DMS 273 treated with DMSO at 0.1 percent for 48 hours (cell line): ENCODE results near the gene PRSS27.
"Not testable (repeated sequence)": the region's sequence is repeated elsewhere in the genome, so short reads cannot be mapped to it uniquely, and the experiment has no call there.

Experiments
- DNase-seq: peaks from one replicate; lab custom pipeline; 2025; lab: John Stamatoyannopoulos, UW

Gene PRSS27

DNA sequence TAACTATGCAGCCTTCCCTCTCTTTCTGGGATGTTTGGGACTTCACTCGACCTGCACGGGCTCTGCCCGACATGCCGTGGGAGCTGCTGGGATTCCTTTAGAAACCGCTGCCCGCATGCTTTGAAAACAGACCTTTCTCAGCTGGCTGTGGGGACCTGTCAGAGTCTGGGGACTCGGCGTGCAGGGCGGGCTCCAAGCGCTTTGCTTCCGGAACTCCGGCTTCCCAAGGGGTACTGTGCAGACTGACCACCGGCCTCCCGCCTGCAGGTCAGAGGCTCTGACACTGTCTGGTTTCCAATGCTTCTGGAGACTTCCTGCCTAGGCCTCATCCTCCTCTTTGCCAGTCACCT is 11.8 kb downstream of the PRSS27 start:
- DNase-seq = no peak

DNA sequence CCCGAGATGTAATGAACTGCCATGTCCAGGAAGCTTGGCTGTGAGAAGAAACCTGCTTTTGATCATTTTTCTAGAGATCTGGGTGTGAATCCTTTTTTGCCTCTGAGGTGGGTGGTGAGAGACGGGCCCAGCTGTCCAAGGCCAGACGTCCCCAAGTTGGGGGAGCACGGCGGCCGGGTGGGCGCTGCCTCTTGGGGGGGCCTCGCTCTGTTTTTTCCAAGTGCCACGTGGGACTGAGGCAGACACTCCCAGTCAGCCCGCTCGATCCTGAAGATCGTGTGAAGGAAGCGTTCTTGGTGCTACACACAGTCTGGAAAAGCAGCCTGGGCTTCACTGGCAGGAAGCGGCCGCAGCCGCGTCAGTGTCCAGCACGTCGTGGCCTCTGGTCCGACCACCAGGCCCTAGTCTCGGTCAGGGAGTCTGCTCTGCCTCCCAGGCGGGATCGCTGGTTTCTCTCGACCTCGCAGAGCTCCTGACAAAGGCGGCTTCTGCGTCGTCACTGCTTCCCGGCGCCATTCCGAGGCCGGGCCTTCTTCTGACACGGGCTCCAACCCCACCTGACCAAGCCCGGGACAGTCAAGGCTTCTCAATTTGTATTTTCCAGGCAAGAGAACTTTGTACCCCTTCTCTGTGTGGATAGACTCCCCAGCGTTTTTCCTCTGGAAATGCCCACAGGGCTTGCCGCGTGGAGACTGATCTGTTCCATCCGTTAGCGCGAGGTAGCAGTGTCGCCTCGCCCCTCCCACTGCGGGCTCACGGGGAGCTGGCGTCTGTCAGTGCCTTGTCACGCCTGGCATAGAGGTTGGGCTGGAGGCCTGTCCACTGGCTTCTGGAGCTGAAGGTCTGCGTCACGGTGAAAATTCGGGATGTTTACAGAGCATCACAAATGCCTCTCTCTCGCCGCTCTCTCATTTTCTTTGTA is 12.4 kb downstream of the PRSS27 start:
- no peak for DNase-seq

DNA sequence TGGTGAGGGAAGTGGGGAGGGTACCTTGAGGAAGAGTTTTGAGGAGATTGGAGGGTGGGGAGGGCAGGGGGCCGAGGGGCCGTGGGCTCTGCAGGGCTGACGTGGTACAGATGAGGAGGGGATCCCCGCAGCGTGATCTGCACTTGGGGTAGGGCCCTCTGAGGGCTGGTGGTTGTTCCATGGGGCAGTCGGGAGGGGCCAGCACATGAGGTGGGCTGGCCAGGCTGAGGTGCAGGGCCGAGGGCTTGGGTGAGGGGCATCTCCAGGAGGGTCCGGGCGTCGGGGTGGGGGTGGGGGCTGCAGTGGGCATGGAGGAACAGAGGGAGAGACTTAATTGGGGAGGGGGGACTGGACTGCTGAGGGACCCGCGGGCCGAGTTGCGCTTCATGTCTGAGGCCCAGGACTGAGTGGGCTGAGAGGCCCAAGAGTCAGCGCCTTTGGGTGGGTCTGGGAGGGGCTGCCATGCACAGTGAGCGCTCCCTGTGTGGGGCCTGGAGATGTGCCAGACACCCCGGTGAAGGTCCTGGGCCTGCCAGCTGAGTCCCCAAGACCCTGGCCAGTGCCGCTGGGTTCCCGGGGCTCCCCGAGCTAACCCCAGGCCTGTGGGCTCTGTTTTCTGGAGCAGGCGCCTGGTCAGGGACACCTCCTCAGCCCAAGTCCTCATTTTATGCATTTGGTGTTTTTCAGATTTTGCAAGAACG is 13.3 kb downstream of the PRSS27 start:
- no peak for DNase-seq

DNA sequence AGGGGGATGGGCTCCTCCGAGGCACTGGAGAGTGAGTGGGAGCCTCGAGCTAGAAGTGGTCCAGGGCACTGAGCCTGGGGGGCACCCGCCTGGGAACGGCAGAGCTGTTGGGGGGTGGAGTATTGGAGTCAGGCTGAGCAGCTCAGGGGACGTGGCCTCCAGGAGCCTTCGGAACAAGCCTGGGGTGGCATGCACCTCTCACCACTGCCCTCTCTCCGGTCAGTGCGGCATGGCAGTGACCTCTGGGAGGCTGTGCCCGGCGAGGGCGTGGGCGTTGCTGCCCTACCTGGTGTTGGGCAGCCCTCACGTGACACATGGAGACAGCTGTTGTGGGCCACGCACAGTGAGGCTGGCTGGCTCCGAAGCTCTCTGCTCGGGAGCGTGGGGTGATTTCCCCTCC is 13.9 kb downstream of the PRSS27 start:
- no peak for DNase-seq

DNA sequence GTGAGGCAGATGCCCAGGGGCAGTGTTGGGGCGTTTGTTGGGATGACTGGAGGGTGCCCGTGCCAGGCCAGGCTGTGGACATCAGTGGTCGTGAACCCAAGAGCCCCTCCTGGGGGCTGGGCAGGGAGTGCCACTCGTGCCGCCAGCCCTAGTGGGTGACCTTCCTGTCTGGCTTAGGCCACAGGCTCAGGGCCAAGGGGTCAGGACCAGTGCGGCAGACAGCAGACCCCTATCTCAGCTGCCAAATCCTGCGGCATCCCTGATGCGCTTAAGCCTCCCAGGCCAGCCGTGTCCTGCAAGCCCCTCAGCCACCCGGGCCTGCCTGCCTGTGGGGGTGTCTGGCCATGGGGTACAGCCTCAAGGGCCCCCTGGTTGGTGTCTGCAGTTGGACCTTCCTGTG is 14.7 kb downstream of the PRSS27 start:
- DNase-seq = no peak

DNA sequence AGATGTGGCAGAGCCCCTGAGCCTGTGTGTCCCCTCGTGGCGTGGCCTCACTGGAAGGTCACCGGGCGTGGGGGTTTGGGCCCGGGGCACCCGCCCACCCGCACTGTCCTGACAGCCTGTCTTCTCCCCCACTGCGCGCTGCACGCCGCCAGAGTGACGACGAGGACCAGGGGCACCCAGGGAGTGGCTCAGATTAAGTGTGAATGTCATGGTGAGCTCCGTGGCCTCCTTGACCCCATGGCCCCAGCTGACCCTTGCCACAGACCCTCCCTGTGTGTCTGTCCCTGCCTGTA is 15.1 kb downstream of the PRSS27 start:
- no peak for DNase-seq

DNA sequence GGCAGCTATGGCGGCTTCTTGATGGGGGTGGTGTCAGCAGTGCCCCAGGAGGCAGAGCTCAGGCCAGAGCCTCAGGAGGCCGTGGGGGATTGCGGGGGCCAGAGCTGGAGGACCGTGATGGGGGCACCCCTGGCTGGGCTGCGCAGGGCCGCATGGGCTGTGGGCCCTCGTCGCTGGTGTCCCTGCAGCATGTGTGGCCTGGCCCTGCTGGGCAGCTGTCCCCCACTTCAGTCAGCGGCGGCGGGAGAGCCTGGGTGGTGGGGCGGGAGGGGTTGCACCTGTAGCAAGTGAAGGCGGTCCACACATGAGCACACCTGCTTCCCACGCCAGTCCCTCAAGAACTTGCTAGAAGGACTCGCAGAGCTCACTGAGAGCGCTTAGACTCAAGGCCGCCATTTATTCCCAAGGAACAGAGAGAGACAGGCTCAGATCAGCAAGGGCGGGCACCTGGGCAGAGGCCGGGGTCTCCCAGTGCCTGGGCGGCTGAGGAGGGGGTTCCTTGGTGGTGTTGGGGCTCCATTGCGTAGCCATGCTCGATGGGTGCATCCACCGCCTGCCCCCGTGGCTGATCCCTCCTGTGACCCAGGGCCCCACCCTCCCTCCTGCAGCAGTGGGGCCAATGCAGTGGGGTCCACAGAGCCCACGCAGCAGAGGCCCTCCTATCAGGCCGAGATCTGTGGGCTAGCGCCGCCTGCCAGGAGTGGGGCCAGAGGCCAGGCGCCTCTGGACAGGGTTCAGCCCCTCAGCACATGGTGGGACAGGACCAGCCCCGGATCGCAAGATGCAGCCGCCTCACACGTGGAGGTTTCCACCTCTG is 15.7 kb downstream of the PRSS27 start:
- no peak for DNase-seq

DNA sequence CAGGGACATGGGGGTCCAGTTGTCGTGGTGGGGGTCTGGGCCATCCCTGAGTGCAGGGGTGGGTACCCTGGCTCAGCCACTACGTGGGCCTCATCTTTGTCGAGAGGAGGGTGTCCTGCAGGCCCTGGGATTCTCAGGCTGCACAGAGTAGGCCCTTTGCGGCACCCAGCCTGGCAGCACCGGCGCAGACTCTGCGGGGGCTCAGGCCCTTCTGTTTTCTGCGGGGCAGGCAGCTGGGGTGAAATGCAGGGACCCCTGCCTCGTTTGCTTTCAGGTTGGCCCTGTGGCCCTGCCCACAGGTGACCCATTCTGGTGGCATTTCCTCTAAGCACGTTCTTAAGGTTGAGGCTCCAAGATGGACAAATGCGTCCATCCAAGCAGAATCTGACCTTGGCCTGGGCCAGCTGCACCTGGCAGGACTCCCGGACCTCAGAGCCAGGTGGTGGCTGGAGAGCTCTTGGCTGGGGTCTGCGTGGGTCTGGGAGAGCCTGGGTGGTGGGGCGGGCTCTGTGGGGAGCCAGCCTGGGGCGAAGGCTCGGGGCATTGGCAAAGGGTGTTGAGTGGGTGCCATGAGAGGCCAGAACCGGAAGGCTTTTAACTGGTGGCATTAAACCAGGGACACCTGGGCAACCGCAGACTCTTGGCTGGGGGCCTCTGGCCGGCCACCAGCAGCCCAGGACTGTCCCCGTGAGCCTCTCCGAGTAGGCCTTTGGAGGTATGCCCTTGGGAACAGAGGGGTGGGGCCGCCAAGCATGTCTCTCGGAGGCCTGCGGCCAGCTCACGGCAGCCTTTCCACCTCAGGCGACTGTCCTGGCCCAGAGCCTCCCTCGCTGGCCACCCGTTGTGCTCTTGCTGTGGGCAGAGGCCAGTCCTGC is 16.9 kb downstream of the PRSS27 start:
- DNase-seq = no peak

DNA sequence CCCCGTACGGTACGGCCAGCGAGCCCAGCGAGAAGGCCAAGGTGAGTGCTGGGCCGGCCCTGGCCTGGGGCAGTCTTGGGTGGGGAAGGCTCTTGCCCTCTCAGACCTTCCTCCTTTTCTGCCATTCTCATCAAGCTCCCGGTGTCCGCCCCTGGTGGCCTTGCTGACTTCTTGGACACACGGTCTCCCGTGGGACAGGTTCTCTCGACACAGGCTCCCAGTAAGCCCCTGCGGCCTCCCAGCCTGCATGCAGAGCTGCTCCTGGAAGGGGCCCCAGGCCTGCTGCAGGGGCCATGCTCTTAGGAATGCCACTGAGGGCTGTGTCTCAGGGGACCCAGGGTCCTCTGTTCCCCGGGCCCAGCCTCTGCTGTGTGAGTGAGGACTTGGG is 17.6 kb downstream of the PRSS27 start:
- DNase-seq = no peak

DNA sequence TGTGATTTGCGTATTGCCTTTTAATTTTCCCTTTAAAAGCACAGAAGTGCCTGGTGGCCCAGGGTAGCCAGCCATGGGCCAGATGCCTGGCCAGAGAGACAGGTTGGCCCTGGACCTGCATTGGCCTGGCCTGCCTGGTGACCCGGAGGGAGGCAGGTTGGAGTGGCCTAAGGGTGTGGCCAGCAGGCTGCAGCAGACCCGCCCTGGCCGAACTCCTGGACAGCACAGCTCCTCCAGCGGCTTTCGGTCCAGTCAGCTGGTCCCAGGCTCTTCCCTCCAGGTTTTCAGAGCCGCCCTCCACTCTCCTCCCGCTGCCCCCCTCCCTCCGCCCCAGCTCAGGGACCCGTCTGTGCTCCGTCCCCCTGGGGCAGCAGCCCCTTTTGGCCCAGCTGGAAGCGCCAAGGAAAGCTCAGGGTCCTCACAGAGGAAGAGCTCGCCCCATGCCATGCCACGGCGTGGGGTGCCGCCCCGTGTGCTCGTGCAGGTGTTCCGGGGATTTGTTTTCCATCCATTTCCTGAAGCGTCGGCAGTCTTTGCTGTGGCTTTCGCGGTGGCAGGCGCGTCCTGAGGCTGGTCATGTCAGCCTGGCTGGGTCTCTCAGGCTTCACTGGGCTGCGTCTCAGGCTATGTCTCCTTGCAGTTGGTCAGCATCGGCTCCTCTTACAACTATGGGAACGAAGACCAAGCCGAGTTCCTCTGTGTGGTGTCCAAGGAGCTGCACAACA is 18.1 kb downstream of the PRSS27 start:
- no peak for DNase-seq

DNA sequence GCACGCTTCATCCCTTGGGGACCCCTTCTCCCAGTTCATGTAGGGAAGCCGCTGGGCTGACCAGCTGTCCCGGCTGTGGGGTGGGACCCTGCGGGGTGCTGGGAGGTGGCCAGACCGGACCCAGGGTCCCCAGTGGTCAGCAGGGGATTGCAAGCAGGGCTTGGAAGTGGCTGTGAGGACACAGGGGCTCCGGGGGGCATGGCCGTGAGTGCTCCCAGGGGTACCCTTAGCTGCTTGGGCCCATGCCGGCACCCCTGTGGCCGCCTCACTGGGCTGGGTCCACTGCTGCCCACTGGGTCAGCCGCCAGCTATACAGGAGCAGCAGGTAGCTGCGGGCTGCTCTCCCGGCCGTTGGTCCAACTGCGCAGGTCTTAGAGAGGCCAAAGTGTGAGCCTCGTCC is 18.8 kb downstream of the PRSS27 start:
- no peak for DNase-seq

DNA sequence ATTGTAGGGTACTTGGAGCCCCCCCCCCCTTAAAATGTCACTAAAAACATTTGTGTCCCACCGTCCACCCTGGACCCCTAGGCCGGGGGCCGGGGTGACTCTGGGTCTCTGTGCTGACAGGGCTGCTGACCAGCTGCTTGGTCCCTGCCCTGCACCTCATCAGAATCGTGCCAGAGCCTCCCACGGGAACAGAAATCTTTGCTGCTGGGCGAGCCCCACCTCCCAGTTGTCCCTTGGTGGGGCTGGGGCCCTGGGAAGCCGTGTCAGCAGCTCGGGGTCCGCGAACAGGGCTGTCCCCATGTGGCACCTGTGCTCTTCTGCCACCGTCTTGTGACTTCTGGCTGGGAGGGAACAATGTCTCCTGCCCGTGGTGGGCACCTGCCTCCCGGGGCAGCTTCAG is 19.2 kb downstream of the PRSS27 start:
- DNase-seq = no peak

DNA sequence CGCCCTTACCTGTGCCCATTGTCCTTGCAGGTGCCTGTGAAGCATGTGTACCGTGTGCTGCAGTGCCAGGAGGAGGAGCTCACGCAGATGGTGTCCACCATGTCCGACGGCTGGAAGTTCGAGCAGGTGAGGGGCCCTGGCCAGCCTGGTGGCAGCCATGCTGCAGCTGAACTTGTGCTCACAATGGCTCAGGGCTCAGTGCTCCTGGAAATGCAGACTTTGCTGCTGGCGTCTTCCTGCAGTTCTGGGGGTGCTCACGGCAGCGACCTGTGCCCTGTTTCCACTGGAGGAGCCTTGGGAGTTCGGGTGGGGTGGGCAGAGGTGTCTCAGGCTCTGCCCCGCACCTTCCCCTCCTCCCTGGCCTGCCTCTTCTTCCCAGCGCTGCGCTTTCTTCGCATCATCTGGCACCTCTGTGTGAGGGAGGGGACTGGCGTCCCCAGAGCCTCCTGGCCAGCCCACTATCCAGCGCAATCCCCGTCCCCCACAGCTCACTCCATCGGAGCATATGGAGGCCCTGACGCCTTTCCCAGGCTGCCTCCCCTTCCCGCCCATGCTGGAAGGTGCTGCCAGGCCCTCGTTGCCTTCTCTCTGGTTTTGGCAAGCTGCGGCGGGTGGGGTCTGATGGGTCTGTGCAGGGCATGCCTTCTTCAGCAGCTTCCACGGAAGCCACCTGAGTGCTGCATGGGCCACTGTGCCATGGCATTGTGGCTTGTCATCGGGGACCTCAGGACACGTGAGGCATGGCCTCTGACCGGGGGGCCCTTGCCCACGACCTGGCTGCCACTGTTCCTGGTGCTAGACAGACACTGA is 20.0 kb downstream of the PRSS27 start:
- no peak for DNase-seq

DNA sequence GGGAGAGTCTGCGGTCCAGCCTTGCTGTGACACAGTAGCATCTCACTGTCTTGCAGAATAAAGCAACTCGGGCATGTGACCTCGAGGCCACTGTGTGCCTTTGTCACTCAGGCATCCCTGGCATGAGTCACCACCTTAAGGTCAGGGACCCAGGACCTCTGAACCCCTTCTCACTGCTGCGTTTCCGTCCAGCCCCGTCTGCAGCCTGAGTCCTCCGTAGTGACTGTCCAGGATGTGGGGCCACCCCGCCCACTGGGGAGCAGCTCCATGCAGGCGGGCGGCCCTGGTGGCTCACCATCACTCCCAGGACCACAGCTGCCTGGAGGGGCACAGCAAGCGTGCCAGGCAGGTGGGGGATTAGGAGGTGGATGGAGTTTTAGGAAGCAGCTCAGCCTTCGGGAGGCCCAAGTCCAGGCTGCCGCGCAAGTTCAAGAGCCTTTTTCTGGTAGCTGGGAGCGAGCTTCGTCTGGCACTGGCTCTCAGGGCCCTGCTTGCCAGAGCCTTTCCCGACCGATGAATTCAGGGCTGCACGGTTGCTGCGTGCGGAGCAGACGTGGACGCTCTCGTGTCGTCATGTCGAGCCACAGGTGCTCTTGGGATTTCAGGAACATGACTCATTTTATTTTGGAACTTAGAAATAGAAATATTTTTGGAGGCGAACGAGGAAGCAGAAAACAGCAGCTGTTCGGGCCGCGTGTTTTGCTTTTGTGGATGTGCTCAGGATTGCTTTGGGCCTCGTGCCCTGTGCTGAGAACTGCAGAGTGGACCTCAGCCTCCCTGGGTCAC is 20.9 kb downstream of the PRSS27 start:
- DNase-seq = no peak

DNA sequence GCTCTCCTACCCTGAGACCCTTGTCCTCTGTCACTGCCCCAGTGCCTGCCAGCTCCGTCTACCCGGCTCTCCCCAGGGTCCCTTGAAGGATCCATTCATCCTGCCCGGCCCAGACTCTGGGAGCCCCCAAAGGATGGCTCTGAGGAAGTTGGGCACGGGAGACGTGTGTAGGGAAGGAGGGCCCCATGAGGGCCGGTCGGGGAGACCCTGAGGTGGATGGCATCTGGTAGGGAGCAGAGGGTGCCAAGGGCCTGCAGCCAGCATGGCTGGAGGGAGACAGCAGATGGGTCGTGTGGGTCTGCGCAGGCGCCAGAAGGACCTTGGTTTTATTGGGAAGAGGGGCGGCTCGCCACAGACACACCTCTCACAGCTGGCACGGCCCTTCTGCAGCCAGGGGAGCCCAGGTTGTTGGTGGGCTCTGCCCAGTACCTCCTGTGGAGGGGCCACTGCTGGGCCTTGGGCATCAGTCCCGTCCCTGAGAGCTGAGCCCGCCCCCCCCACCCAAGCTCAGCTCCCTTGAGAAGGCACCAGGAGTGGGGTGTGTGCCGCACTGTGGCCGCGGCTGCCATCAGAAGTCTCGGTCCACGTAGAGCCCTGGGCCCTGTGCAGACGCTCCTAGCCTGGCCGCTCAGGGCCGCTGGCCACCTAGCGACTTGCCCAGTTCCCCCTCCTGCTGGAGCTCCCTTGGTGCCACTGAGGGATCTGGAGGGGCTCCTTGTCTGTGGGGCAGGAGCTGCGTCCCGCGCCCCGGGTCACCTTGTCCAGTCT is 21.7 kb downstream of the PRSS27 start:
- DNase-seq = no peak

DNA sequence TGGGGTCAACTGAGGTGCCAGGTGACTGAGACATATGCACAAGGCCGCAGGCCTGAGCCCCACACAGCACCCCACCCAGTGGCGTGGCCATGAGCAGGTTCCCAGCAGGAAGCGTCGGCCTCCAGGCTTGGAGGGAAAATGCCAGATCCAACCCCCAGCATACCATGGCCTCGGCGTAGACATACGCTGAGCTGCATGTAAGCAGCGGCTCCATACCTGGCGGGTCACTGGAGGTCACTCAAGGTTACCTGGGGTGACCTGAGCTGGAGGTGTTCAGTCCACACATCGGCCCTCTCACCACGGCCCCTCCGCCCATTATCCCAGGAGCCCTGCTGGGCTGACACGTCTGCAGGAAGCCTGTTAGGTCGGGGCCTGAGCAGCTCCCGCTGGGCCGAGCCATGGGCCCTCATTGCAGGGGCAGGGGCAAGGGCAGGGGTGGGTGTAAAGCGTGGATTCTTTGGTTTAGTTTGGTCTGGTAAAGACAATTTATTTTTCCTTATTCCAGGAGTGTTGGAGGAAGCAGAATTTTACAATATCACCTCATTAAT is 22.5 kb downstream of the PRSS27 start:
- no peak for DNase-seq

DNA sequence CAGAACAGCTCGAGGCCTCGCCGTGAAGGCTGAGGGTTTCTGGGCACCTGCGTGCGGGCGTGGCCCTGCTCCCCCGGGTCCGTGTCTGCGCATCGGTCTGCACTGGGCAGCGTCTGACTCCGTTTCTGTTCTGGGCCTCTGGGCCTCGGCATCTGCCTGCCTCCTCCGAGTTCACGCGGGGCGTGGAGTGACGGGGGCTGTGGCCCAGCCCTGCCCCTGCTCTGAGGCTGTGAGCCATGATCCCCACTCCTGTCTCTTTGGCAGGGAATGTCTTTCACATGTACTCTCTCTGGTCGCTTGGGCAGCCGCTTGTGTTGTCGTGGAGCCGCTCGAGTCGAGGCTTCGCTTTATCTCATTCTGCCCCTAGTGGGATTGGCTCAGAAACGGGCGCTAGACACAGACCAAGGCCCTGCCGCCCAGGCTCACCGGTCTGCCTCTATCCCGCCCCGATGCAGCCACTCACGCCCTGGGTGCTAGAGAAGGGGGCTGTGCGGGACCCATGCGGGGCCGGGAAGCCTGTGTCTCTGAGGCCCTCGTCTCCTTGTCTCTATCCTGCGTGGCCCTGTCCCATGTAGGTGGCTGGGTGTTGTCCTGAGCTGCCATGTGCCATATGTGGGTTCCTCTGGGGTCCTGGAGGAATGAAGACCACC is 23.3 kb downstream of the PRSS27 start:
- not testable (repeated sequence) for DNase-seq
